NT2/D1 (cell line): ENCODE data around the gene CENPB.

Experiments used
- YY1 ChIP-seq: IDR thresholded peaks from 2 replicates; pipeline ENCODE4 v1.6.1; 2011; ENCODE audit not compliant: insufficient read length, insufficient read depth
- ZNF274 ChIP-seq: IDR thresholded peaks from 2 replicates; pipeline ENCODE4 v1.6.1; 2011; ENCODE audit warnings: mild to moderate bottlenecking, low read depth, low read length

DNA sequence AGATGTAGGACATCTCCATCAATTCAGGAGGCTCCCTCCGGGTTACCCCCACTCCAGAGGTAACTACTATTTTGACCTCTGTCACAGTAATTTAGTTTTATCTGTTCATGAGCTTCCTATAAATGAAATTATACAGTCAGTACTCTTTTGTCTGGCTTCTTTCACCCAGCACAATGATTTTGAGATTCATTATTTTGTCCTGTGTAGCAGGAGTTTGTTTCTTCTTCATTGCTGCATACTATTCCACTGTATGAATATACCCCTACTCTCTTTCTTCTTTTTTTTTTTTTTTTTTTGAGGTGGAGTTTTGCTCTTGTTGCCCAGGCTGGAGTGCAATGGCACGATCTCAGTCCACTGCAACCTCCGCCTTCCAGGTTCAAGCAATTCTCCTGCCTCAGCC is 22.0 kb upstream of the CENPB start:
- no peak for TF ChIP-seq ZNF274
- no peak for TF ChIP-seq YY1
